NCI-H146 (cell line): Measurements from ENCODE around the gene ELL3.

Experiments used
- DNase-seq: peaks from one replicate; lab custom pipeline; 2025; lab: John Stamatoyannopoulos, UW

ELL3 gene

DNA sequence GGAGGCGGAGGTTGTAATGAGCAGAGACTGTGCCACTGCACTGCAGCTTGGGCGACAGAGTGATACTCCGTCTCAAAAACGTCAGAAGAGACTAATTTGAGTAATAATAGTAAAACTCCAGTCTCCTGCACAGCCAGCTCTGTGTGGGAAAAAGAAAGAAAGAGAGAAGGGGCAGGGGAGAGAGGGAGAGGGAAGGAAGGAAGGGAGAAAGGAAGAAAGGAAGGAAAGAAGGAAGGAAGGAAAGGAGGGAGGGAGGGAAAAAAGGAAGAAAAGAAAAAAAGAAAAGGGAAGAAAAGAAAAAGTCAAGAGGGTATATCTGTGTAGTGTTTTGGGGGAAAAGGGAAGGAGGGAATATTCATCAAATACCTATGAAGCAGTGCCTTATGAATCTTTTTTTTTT, 53.6 kb downstream of the ELL3 start:
- no peak for DNase-seq
